Measurements from ENCODE around the gene OR8B4. TPM values are rescaled to one million over a fixed set of nuclear protein-coding genes. Genes with fewer than 3 reads are reported as not detected.
"Not testable (repeated sequence)": the region's sequence is repeated elsewhere in the genome, so short reads cannot be mapped to it uniquely, and the experiment has no call there.

Gene OR8B4
- total RNA-seq, 1 donor from 2014 or later: not detected

DNA sequence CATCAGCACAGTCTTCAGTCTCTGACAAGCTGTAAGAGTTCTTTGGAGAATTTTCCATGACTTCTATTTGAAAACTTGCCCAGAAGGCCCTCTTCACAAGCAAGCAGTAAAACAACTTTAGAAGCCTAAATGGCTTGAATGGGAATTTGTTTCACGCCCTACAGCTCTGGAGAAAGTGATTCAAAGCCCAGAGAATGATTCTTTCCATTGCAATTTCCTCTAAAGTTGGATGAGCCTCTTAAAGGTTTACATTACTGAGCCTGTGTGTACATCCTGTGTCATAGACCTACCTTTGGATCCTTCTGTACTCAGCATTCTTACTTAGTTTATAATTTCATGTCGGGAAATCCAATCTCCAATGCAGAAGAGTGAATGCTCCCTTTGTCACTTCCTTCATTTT is 19.1 kb downstream of the OR8B4 start:
- TF ChIP-seq, protein P1, sequence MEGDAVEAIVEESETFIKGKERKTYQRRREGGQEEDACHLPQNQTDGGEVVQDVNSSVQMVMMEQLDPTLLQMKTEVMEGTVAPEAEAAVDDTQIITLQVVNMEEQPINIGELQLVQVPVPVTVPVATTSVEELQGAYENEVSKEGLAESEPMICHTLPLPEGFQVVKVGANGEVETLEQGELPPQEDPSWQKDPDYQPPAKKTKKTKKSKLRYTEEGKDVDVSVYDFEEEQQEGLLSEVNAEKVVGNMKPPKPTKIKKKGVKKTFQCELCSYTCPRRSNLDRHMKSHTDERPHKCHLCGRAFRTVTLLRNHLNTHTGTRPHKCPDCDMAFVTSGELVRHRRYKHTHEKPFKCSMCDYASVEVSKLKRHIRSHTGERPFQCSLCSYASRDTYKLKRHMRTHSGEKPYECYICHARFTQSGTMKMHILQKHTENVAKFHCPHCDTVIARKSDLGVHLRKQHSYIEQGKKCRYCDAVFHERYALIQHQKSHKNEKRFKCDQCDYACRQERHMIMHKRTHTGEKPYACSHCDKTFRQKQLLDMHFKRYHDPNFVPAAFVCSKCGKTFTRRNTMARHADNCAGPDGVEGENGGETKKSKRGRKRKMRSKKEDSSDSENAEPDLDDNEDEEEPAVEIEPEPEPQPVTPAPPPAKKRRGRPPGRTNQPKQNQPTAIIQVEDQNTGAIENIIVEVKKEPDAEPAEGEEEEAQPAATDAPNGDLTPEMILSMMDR (IDR thresholded peaks at IDR 0.05; ENCODE audit: insufficient read depth, low read length, poor library complexity, severe bottlenecking): no peak
- Histone ChIP-seq H3K36me3 (ENCODE audit: control insufficient read depth, insufficient read depth, low read length) (no peaks in the 10 kb centered on the region), H3K4me3 (ENCODE audit: low read depth, low read length) (no peak overlapping the region), H3K27me3 (ENCODE audit: control insufficient read depth, insufficient read depth, low read length) (no peaks in the 10 kb centered on the region)
- DNase-seq (ENCODE audit: low read depth): no peak

- not testable (repeated sequence) for DNase-seq (ENCODE audit: low read depth); H3K4me3 ChIP-seq (ENCODE audit: low read depth, low read length); H3K36me3 ChIP-seq (ENCODE audit: control insufficient read depth, insufficient read depth, low read length); H3K27me3 ChIP-seq (ENCODE audit: control insufficient read depth, insufficient read depth, low read length)
These were observed 21.5 kb downstream of the OR8B4 start for GRCh38 chr11:124403186-124403585.

GRCh38 chr11:124402326-124402922 is 22.2 kb downstream of the OR8B4 start:
- H3K4me3 ChIP-seq (ENCODE audit: low read depth, low read length): no peak overlapping the region
- DNase-seq (ENCODE audit: low read depth): peak; percentile 35
- no peaks in the 10 kb centered on the region for H3K36me3 ChIP-seq (ENCODE audit: control insufficient read depth, insufficient read depth, low read length)
- no peaks in the 10 kb centered on the region for H3K27me3 ChIP-seq (ENCODE audit: control insufficient read depth, insufficient read depth, low read length)
- TF ChIP-seq, protein P1 (IDR thresholded peaks at IDR 0.05; ENCODE audit: insufficient read depth, low read length, poor library complexity, severe bottlenecking): peak; percentile 78

GRCh38 chr11:124398924-124399323 is 25.7 kb downstream of the OR8B4 start, which contains the start of gene OR8B3:
Gene OR8B3, minus strand, starts transcription at chr11:124399024. Its CDS starts 1,673 bp downstream, at chr11:124397351.
- Histone ChIP-seq H3K27me3 (ENCODE audit: control insufficient read depth, insufficient read depth, low read length) (no peaks in the 10 kb centered on the region), H3K36me3 (ENCODE audit: control insufficient read depth, insufficient read depth, low read length) (no peaks in the 10 kb centered on the region), H3K4me3 (ENCODE audit: low read depth, low read length) (no peak within 1 kb of the TSS)
- no peak for DNase-seq (ENCODE audit: low read depth)
- TF ChIP-seq, protein P1 (IDR thresholded peaks at IDR 0.05; ENCODE audit: insufficient read depth, low read length, poor library complexity, severe bottlenecking): no peak

DNA sequence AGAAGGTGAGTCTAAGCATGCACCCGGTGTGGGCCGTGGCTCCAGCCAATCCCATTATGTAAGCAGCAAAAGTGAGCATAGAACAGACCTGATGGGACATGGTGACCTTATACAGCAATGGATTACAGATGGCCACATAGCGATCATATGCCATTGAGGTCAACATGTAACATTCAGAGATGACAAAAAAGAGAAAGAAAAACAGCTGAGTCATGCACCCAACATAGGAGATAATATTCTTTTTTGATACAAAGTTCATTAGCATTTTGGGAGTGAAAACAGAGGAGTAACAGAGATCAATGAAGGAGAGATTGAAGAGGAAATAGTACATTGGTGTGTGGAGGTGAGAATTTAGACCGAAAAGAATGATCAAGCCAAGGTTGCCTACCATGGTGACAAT is 27.8 kb downstream of the OR8B4 start:
- H3K27me3 ChIP-seq (ENCODE audit: control insufficient read depth, insufficient read depth, low read length); H3K36me3 ChIP-seq (ENCODE audit: control insufficient read depth, insufficient read depth, low read length); H3K4me3 ChIP-seq (ENCODE audit: low read depth, low read length); DNase-seq (ENCODE audit: low read depth): not testable (repeated sequence)

DNA sequence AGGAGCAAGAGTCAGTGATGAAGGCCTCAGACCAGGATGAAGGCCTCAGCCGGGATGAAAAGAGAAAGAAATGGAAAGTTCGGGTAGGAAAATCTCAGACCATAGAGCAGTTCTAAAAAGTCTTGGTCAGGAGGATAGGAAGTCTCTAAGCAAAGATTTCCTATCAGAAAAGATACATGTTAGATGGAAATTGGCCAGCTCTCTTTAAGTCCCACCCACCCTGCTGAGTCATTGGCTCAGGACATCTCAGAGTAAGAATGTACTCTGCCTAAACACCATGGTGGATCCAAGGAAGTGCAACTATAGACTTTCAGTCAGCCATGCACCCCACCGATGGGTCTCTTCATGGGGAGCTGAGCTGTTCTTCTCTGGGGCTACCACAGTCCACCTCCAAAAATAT is 30.3 kb downstream of the OR8B4 start:
- H3K27me3 ChIP-seq (ENCODE audit: control insufficient read depth, insufficient read depth, low read length): no peaks in the 10 kb centered on the region
- H3K36me3 ChIP-seq (ENCODE audit: control insufficient read depth, insufficient read depth, low read length): no peaks in the 10 kb centered on the region
- TF ChIP-seq, protein P1 (IDR thresholded peaks at IDR 0.05; ENCODE audit: insufficient read depth, low read length, poor library complexity, severe bottlenecking): no peak
- no peak overlapping the region for H3K4me3 ChIP-seq (ENCODE audit: low read depth, low read length)
- no peak for DNase-seq (ENCODE audit: low read depth)

DNA sequence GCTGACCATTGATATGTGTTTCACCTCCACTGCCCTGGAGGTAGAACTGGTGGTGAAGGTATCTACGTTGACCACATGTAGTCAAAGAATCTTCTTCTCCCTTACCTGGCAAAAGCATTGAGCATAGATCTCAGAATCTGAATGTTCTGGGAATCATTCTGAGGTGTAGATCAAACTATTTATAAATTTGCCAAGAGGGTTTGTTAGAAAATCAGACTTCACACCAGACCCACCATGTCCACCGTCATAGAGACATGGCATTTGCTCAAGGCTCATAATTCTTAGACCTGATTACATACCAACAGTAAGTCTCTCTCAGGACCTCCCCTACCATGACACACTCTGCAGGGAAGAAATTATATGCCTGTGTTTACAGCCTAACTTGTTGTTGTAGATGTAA is 40.3 kb downstream of the OR8B4 start, which contains the start of gene OR8B2:
OR8B2 (minus strand) TSS at position 101 of the 400 bp plus-strand sequence. CDS start 1,156 bp downstream, outside the sequence.
- no peak for DNase-seq (ENCODE audit: low read depth)
- Histone ChIP-seq H3K27me3 (ENCODE audit: control insufficient read depth, insufficient read depth, low read length) (no peaks in the 10 kb centered on the region), H3K36me3 (ENCODE audit: control insufficient read depth, insufficient read depth, low read length) (no peaks in the 10 kb centered on the region), H3K4me3 (ENCODE audit: low read depth, low read length) (no peak within 1 kb of the TSS)
- TF ChIP-seq, protein P1 (IDR thresholded peaks at IDR 0.05; ENCODE audit: insufficient read depth, low read length, poor library complexity, severe bottlenecking): no peak

- not testable (repeated sequence) for H3K27me3 ChIP-seq (ENCODE audit: control insufficient read depth, insufficient read depth, low read length); H3K36me3 ChIP-seq (ENCODE audit: control insufficient read depth, insufficient read depth, low read length); DNase-seq (ENCODE audit: low read depth); H3K4me3 ChIP-seq (ENCODE audit: low read depth, low read length)
These were observed 41.8 kb downstream of the OR8B4 start for GRCh38 chr11:124382857-124383256.

Measured in kidney epithelial cell (primary cell).